Activated T-cell treated with anti-CD3 and anti-CD28 coated beads for 24 hours (primary cell): ENCODE results near the gene TOP3B.
"Not testable (repeated sequence)": the region's sequence is repeated elsewhere in the genome, so short reads cannot be mapped to it uniquely, and the experiment has no call there.

Source experiments
- DNase-seq: peaks from one replicate; pipeline ENCODE4 v3.0.0-alpha.2; 2020; ENCODE audit warnings: low read depth

The TOP3B gene

DNA sequence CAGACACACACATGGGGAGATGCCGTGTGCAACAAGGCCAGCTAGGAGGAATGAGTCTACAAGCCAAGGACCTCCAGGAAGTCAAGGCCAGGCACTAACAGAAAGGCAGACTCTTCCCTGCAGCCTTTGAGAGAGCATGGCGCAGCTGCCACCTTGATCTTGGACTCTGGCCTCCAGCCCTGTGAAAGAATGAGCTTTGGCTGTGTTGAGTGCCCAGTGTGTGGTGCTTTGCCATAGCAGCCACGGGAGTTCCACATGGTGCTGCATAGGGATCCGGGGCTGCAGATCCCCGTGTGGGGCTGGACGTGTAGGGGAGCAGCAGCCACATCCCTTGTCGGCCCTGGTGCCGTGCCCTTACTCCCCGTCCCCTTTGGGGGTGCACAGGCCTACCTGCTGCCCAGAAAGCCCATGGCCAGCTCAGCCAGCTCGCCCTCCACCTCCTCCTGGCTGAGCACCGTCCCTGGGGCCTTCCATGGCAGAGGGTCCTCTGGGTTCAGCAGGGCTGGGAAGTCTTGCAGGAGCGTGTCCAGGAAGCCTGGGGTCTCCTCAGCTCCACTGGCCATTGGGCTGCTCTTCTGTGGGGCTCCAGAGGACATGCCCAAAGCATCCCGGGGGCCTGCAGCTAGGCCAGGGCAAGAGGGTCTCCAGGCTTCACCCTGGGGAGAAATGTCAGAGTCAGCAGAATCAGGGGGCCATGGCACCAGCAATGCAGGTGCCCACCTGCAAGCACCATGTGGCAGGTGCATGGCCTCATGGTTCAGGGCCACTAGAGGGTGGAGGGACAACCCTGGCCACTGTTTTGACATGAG, 36.9 kb downstream of the TOP3B start:
- no peak for DNase-seq

DNA sequence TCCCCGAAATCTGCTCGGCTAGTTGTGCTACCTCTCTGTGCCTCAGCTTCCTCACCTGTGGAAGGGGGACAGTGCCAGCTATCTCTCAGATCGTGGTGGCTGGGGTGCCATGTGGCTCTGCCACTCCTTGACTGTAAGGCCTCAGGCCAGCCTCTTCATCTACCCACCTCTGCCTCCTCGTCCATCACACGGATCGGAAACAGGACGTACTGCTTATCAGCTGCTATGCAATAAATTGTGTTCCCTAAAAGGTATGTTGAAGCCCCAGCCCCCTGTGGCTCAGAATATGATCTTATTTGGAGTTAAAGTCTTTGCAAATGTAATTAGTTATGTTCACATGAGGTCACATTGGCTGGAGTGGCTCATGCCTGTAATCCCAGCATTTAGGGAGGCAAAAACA, 37.7 kb downstream of the TOP3B start:
- no peak for DNase-seq

DNA sequence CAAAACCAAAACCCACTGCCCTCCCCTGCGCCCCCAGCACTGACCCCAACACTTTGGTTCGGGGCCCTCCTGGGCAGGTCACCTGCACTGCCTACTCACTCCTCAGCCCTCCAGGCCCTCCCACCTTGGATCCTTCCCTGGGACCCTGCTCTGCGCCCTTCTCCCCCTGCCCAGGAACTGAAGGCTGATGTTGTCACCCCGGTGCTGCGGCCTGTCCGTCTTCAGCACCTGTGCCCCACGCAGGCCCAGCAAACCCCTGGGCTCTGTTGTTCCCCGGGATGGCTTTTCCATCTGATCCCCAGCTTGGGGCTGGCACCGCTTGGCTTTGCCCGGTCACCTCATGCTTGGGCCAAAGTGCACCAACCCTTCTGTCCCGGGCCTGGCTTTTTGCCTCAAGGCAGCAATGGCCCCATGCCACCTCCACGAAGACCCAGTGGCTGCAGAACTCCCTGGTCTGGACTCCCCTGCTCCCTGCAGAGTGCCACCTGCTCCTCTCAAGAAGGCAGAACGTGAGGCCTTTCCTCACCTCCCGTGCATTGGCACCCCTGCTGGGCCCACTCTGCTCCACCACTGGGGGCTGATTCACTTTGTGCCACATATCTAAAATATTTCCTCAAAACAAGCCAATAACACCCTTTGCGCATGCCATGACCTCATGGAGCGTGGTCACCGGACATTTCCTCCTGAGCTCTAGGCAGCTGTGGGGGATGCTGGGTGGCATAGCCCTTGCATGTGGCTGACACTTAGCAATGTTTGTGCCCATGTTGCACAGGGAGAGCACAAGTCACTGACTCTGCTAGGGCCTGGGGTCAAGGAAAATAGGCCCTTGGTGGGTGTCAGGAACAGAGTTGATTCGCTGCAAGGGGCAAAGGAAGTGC, 38.8 kb downstream of the TOP3B start:
- no peak for DNase-seq

DNA sequence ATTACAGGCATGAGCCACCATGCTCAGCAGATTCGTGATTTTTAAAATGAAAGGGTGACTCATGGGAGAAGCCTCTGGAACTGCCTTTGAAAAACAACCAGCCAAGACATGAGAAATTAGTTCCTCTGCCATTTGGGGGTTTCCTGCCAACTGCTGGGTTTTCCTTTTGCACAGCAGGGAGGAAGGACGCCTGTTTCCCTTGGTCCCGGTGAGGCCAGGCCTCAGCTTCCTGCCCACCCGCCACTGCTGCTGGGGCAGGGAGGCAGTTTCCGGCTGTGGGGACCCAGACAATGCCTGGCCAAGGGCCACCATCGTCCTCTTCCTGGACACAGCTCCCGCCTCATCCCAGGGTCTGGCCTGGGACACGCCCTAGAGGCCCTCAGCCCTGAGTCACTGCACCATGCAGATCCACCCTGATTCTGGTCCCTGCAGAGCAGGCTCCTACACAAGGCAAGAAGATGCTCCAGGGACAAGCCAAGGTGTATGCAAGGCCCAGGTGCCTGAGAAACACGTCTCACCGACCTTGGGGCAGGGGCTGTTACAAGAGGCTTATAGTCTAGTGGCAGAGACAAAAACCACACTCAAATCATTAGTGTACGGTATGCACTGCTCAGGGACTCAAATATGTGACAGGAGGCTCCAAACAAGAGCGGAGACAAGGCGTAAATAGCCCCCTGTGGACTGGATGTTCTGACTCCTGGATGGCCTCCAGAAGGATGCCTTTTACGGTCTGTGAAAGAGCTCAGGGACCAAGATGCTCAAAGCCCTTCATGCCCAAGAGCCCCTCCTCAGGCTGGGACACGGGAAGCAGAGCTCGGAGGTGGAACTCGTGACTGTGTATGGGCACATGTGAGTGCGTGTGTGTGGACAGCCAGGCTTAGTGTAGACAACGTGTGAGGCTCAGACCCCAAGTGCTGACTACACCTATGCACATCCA, 39.9 kb downstream of the TOP3B start:
- peak; percentile 17 for DNase-seq

DNA sequence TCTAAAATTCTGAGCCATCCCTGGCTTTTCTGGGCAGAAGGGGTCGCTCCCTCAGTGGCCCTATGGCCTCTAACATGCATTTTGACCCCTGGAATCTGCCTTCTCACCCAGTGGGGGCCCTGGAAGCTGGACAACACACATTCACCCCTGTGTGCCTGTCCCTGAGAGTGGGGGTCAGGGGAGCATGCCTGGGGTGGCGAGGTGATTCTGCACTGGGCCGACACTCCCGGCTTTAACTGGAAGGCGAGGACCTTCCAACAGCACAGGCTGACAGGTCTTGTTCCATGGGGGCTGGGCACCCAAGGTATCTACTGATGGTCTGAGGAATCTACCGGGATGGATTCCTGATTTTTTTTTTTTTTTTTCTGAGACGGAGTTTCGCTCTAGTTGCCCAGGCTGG, 40.7 kb downstream of the TOP3B start:
- DNase-seq: no peak

DNA sequence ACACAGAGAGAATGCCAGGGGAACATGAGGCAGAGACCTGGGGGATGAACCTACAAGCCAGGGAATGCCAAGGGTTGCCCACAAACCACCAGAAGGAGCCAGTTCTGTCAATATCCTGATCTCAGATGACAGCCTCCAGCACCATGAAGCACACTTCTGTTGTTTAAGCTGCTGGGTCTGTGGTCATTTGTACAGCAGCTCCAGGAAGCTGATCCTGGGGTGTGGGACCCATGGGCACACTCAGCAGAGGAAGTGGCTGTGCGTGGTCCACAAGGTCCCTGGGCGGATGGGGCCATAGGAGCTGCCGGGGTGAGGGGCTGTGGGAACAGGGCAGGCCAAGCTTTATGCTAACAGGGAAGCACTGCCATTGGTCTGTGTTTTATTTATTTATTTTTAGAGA, 42.1 kb downstream of the TOP3B start:
- DNase-seq: no peak

DNA sequence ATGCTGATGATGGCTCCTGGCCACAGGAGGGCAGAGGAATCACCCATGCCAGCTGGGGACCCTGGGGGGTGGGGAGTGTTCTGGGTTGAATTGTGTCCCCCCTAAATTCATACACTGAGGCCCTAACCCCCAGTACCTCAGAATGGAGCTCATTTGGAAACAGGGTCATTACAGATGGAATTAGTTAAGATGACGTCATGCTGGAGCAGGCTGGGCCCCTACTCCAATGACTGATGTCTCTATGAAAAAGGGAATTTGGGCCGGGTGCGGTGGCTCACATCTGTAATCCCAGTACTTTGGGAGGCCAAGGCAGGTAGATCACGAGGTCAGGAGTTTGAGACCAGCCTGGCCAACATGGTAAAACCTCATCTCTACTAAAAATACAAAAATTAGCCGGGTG, 42.7 kb downstream of the TOP3B start:
- DNase-seq: not testable (repeated sequence)

DNA sequence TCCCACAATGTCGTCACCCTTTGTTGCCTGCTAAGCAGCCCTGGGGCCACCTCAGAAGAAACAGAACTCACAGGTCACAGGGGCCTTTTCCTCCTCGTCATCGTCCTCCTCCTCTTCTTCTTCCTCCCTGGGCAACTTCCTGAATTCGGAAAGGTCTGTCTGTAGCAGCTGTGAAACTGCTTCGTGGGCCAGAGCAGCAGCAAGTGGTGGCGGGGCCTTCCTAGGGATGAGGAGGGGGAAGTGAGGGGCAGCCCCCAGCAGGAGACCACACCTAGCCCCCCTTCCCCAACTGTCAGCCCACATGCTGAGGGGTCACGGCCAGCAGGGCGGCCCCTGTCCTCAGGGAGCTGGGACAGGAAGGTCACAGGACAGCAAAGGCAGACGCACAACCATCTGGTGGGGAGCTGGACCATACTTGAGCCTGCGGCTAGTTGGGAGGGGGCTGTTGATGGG, 43.1 kb downstream of the TOP3B start:
- DNase-seq: no peak

DNA sequence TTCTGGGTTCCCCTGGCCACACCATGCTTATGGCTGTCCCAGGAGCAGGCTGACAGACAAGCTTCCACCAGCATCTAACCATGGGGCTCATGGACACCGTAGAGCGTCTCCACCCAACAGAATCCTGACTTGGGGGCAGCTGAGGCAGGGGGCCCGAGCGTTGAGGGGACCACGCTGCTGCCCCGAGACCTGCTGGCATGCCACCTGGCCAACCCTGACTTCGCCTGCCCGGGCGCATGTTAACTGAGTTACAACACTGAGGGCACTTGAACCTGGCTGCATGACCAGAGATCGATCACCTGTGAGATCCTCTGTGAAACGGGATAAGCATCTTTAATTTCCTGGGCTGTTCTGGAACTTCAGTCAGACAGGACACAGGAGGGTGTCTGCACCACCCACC, 43.7 kb downstream of the TOP3B start:
- no peak for DNase-seq

DNA sequence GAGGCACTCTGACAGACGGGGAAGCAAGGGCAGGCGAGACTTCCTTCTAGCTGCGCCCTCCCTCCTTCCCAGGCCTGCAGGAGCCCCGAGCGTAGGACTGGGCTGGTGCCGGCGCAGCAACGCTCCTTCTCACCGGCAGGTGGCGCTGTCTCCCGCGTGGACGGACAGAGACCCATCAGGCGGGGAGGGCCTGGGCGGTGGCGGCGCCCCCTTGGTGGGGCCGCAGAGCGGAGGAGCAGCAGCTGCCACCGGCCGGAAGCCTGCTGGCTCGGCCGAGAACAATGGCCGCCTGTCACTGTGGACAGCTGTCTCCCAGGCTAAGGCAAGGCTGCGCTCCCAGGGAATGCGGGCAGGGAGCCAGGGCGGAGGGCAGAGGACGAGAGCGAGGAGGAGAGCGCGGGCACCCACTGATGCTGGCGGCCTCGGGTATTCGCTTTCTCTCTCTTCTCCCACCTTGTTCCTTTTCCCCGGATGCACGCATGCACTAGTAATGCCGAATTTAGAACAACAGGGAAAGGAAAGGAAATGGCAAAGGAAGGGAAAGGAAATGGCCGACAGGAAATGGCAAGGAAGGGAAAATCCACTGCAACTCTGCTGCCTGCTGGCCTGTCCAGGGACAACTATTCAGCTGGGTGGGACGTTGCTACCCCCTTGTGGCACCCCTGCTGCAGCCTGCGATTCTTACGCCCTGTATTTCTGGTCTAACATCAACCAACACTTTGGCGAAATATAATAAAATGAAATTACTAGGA, 44.3 kb downstream of the TOP3B start:
- peak; percentile 85 for DNase-seq

DNA sequence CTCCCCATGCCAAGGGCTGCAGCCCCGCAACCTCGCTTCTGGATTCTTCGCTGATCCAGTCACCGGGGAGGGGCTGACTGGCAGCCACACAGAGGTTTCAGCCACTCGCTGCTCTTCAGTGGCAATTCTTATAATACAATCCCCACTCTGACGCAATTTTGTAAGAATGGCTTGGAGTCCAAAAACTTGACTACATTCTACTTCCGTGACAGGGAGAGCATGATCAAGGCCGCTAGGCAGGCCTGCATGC, 44.8 kb downstream of the TOP3B start:
- no peak for DNase-seq

DNA sequence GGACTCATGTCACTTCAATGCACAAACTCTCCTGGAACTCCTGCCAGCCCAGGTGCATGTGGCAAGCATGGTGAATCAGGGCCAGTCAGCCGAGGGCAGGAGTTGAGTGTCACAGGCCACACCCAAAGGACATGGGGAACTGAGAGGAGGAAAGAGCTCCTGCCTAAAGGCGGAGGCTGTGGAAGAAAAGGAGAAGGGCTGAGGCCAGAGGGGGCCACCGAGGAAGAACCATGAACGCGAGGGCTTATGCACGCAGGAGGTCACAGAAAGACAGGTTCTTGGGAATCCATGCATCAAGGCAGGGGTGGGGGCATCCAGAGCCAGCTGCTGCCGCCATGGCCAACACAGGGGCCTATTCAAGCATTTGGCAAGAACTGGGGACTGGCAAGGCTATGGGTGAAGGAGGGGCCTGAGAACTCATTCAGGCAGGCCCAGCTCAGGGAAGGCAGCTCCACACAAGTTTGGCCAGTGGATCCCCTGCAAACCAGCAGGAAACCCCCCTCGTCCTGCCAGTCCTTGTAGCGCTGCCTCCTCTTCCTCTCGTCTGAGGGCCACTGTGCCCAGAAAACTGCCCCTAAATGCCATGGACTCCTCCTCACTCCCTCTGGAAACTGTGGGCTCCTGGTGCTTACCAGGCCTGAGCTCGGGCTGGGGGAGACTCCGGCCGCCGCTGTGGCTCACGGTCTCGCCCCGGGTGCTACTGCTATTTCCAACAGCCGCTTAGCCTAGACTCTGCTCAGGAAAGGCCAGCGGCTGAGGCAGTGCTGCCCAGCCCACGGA, 45.4 kb downstream of the TOP3B start:
- no peak for DNase-seq

DNA sequence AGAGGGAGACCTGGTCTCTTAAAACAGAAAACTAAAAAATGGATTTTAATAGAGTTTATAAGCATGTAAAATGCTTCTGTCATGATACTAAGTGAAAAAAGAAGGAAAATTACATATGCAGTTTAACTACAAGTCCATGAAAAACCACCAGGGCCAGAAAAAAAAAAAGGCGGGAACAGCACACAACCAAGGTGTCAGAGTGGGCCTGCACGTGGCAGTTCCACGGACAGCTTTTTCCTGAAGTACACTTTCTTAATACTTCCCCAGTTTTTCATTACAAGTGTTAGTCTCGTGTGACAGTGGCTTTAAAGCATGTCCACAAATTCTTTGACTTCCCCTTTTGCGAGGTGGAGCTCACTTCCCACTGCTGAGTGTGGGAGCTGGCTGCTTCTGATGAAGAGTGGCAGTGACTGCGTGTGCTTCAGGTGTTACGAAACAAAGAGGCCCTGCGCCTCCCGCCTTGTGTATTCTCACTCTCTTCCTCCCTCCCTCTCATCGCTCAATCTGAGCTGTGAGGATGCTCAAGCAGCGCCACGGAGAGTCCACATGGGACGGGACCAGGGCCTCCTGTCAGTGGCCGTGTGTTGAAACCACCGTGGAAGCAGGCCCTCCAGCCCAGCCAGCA, 46.3 kb downstream of the TOP3B start:
- no peak for DNase-seq

DNA sequence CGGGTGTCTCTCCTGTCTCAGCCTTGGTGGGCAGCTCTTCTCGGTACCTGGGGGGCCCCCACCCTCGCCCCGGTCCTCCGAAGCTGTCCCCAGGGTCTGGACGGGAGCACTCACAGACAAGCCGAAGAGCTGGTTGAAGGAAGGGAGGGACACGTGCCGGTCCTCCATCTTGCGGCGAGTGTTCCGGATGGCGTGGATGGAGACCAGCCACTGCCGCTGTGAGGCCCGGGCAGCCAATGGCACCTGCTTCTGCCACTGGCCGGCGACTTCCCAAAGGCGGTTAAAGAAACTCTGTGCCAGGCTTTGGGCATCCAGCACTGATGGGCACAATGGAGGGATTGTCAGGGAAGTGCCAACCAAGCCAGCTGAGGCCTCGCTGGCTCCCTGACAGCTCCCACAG, 48.7 kb downstream of the TOP3B start:
- DNase-seq: no peak

DNA sequence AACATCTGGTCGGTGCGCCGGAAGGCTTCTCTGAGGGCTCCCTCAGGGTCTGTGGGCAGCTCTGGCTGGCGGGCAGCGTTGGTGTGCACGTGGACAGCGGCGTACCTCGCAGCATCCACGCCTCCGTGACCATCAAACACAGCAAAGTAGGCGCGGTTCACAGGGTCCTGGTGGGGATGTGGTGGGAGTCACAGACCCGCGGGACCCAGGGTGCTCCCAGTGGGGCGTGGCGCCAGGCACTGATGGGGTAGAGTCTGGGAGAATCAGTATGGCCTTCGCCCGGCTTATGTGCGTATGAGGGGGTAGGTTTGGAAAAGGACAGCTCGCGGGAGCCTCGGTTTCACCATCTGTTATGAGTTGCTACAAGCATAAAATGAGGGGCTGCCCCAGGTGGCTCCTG, 49.2 kb downstream of the TOP3B start:
- DNase-seq: no peak

DNA sequence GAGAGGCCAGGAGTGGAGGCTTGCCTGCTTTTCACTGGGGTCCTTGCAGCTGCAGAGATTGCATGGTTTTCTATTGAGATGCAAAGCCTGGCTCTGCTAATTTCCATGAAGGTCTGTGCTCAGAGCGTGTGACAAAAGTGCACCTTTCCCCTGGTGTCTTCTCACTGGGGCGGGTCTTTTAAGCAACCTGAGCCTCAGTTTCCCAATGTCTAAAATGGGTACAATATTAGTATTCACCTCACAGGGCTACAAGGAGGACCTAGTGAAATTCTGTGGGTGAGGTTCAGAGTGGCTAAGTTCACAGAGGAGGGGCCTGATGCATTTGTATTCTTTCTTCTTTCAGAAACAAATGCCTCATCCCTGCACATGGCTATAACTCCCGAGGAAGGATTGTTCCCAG, 50.2 kb downstream of the TOP3B start:
- DNase-seq: no peak

DNA sequence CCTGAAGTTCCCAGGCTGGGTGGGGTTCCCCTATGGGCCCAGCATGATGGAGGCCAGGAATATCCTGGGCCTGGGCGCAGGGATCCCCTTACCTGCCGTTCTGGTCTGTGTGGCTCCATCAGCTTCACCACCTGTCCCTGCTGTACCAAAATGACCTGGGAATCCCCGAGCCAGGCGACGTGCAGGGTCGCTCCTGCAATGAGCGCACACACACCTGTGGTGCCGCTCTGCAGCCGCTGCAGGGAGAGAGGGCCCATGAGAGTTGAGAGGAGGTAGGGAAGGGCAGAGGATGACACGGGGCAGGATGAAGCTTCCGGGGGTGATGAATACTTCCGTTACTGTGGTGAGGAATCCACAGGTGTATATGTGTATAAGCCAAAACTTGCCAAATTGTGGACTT, 51.5 kb downstream of the TOP3B start:
- no peak for DNase-seq

DNA sequence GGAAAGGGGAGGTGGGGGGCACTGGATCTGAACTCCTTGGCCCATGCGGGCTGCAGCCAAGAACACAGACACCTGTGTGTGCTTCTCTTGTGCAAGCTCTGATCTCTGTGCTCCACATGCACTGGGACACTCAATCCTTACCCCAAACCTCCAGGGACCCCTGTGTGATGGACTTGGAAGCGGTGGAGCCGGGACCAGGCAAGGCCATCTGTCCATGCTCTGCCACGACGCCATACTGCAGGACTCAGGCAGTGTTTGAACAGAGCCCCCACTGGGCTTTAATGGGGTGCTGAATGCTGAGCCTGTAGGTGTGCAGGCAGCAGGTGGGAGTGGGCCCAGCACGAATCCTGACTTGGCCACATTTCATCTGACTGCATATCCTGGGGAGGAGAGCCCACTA, 53.3 kb downstream of the TOP3B start:
- DNase-seq: no peak

DNA sequence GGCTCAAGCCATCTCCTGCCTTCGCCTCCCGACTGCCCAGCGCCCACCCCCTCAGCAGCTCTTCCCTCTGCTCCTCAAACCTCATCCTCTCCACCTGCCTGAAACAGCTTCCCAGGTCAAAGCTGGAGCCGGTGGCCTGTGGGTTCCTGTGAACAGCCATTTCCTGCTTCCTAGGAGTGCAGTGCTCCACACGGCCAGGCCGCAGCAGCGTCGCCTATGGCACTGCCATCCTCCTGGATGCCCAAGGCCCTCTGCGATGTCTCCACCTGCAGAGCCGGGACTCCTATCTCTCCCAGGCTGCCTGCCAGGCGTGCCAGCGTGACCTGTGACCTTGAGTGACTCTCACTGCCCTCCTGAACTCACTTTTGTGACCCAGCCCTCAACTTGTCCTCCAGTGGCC, 54.5 kb downstream of the TOP3B start:
- DNase-seq: no peak

DNA sequence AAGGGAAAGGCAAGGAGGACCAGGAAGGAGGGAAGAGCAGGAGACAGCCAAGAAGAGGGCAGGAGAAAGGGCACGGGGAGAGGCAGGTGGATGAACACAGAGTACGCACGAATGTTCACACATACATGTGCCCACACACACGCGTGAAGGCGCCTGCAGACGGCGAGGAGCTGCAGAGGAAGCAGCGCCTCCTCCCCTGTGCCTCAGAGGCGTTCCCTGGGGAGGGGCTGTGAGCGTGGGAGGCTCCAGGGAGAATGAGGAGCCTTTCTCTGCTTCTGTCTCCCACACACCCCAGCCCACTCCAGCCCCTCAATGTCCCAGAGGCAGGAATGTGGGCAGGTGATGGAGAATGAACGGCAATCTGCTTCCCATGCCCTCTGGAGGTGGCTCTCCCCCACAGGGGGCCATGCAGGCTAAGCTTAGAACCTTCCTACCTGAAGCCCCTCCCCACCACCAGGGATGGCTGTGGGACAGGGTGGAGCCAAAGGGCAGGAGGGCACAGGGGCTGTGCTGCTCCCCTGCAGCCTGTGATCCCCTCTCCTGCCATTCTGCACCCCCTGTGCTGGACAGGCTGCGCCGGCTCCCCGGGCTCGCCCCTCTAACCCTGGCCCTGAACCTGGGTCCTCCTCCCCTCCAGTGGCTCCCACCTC, 55.3 kb downstream of the TOP3B start:
- DNase-seq: no peak
